Measurements from ENCODE around the gene SELENOK.

SELENOK gene

GRCh38 chr3:53837331-53837730 is 54.3 kb downstream of the SELENOK start:
- no peak for DNase-seq (ENCODE audit: low read depth)
- no peak overlapping the region for H3K4me3 ChIP-seq (ENCODE audit: control insufficient read depth, low read depth, low read length)
- TF ChIP-seq CTCF (conservative IDR thresholded peaks at IDR 0.05; ENCODE audit: control insufficient read depth, insufficient read depth, low read depth, low read length) = no peak

- no peak for TF ChIP-seq CTCF (conservative IDR thresholded peaks at IDR 0.05; ENCODE audit: control insufficient read depth, insufficient read depth, low read depth, low read length)
- no peak for DNase-seq (ENCODE audit: low read depth)
- no peak overlapping the region for H3K4me3 ChIP-seq (ENCODE audit: control insufficient read depth, low read depth, low read length)
Measured at GRCh38 chr3:53836084-53836872, 55.4 kb downstream of the SELENOK start.

GRCh38 chr3:53835257-53835656 is 56.4 kb downstream of the SELENOK start:
- no peak for DNase-seq (ENCODE audit: low read depth)
- no peak for TF ChIP-seq CTCF (conservative IDR thresholded peaks at IDR 0.05; ENCODE audit: control insufficient read depth, insufficient read depth, low read depth, low read length)
- no peak overlapping the region for H3K4me3 ChIP-seq (ENCODE audit: control insufficient read depth, low read depth, low read length)

- no peak overlapping the region for H3K4me3 ChIP-seq (ENCODE audit: control insufficient read depth, low read depth, low read length)
- TF ChIP-seq CTCF (conservative IDR thresholded peaks at IDR 0.05; ENCODE audit: control insufficient read depth, insufficient read depth, low read depth, low read length) = no peak
- DNase-seq (ENCODE audit: low read depth) = no peak
Measured at GRCh38 chr3:53834429-53835095, 57.1 kb downstream of the SELENOK start.

Data from fibroblast of mammary gland (primary cell).